Measurements from ENCODE around the gene DUS2. TPM values are rescaled to one million over a fixed set of nuclear protein-coding genes. Genes with fewer than 3 reads are reported as not detected.

DUS2 gene
- total and polyA plus RNA-seq, 2 of the 8 experiments (the other 6 are each of a cell fraction or from before 2014, with no cell fraction given), result 17.2 to 27.0 TPM

DNA sequence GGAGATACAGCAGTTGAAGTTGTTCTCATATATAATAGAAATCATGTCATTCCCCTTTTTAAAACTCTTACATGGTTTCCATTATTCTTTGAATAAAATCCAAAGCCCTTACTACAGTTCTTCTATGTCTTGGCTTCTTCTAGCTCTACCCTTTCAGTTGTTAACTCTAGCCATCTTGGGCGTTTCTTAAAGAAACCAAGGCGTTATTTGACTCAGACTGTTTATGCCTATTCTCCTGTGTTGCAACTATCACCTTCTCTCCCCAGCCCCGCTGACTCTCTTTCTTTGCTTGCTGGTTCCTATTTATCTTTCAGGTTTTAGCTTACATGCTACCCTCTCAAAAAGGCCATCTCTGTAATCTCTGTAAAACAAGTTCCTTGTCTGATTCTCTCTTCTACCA lies 94.8 kb downstream of the DUS2 start (continued):
- no peak for TF ChIP-seq CHD7 (IDR thresholded peaks at IDR 0.05; ENCODE audit: insufficient replicate concordance, low read length)
- no peak for TF ChIP-seq POLR2A (IDR thresholded peaks at IDR 0.05; ENCODE audit: control extremely low read depth in 1 of 2, low read depth in 2 of 2, low read length in 2 of 2)
- no peak for TF ChIP-seq FOSL1 (IDR thresholded peaks at IDR 0.05; ENCODE audit: insufficient read depth, low read depth, low read length)
- TF ChIP-seq CHD2 (IDR thresholded peaks at IDR 0.05; ENCODE audit: low read length), result no peak

Measured in H1 (cell line).